Panc1 (cell line): ENCODE results near the gene TMPRSS5. TPM values are rescaled to one million over a fixed set of nuclear protein-coding genes. Genes with fewer than 3 reads are reported as not detected.

Source experiments
- ATAC-seq: fragments of 200-7000 bp; cut with Tn5 transposase; 2 replicates; pipeline ENCODE4 v1.9.1; 2020; ENCODE audit warnings: mild to moderate bottlenecking, moderate library complexity
- BruUV-seq: library from RNA; stranded (reverse); fragments of 400-500 nt; replicated peaks from 2 replicates; lab custom pipeline; 2021; lab: Mats Ljungman, UMichigan
- CTCF ChIA-PET: fragments of 300-600 bp; sonication (Branson Sonifier 250); formaldehyde crosslinking; loops from one replicate; lab custom pipeline; 2022; ENCODE audit warnings: antibody characterized with exemption; lab: Charles Lee
- POLR2A ChIA-PET: fragments of 300-600 bp; sonication (Branson Sonifier 250); formaldehyde crosslinking; loops from one replicate; lab custom pipeline; 2022; ENCODE audit warnings: antibody characterized with exemption; lab: Charles Lee
- DNase-seq: peaks from one replicate; pipeline ENCODE4 v3.0.0-alpha.2; 2010; ENCODE audit warnings: low read depth, low spot score
- H3K27ac ChIP-seq: 2 replicates; pipeline ENCODE4 v1.5.1; 2011; ENCODE audit warnings: mild to moderate bottlenecking, low read length, inconsistent platforms
- H3K27me3 ChIP-seq: fragments of 200-500 bp; sonication (Bioruptor generic); 2 replicates; pipeline ENCODE4 v1.6.0; 2014; ENCODE audit warnings: low read length, inconsistent platforms; ENCODE audit not compliant: control insufficient read depth, insufficient read depth
- H3K36me3 ChIP-seq: fragments of 200-500 bp; sonication (Bioruptor generic); 2 replicates; pipeline ENCODE4 v1.5.1; 2014; ENCODE audit warnings: inconsistent platforms, mild to moderate bottlenecking, low read length, moderate library complexity; ENCODE audit not compliant: control insufficient read depth, insufficient read depth
- H3K4me1 ChIP-seq: 2 replicates; pipeline ENCODE4 v1.5.1; 2011; ENCODE audit warnings: inconsistent platforms, mild to moderate bottlenecking, low read length, moderate library complexity; ENCODE audit not compliant: control insufficient read depth, insufficient read depth
- H3K4me3 ChIP-seq, 2 experiments: 2 replicates each; pipeline ENCODE4 v1.5.1; 2011 to 2012; ENCODE audit warnings: low read depth in 2 of 2, low read length in 2 of 2, mild to moderate bottlenecking in 2 of 2, inconsistent platforms in 1 of 2, moderate library complexity in 1 of 2
- H3K9me3 ChIP-seq: fragments of 200-500 bp; sonication (Bioruptor generic); 2 replicates; pipeline ENCODE4 v1.5.1; 2014; ENCODE audit warnings: low read depth, mild to moderate bottlenecking, inconsistent platforms, low read length, moderate library complexity; ENCODE audit not compliant: control insufficient read depth, insufficient read depth
- CTCF ChIP-seq: fragments of 450-650 bp; IDR thresholded peaks from 2 replicates; pipeline ENCODE4 v1.5.1; 2017; ENCODE audit warnings: mild to moderate bottlenecking
- POLR2AphosphoS5 ChIP-seq: IDR thresholded peaks from 2 replicates; pipeline ENCODE4 v1.6.1; 2012; ENCODE audit warnings: mild to moderate bottlenecking, low read depth, low read length, moderate library complexity
- REST ChIP-seq, 2 experiments: IDR thresholded peaks; 2 replicates each; pipeline ENCODE4 v1.6.1; 2011 to 2012; ENCODE audit warnings: low read depth in 2 of 2, control low read depth in 1 of 2, low read length in 1 of 2, mild to moderate bottlenecking in 1 of 2, moderate library complexity in 1 of 2; ENCODE audit not compliant: insufficient read depth in 1 of 2
- SIN3A ChIP-seq: IDR thresholded peaks from 2 replicates; pipeline ENCODE4 v1.6.1; 2012; ENCODE audit warnings: low read depth, mild to moderate bottlenecking, low read length, moderate library complexity, borderline replicate concordance; ENCODE audit not compliant: insufficient read depth
- TCF7L2 ChIP-seq: IDR thresholded peaks from 2 replicates; pipeline ENCODE4 v1.6.1; 2011; ENCODE audit warnings: mild to moderate bottlenecking, low read depth, low read length, inconsistent platforms
- in situ Hi-C: cut with HindIII; loops from 2 replicates; pipeline ENCODE4 v1.10.0; 2016; ENCODE audit warnings: low sequenced_read_pairs, low pct_unique_long_range_greater_than_20kb
- intact Hi-C: fragments of 100-400 bp; cut with micrococcal nuclease; formaldehyde crosslinking; loops from one replicate; pipeline ENCODE4 v1.10.0; 2022; ENCODE audit not compliant: unreplicated experiment
- total RNA-seq: library from RNA; stranded (reverse); gene quantifications from one replicate; pipeline ENCODE4 v1.2.1, GENCODE V29; 2021; ENCODE audit not compliant: unreplicated experiment

The TMPRSS5 gene
- total RNA-seq, 1 experiment from 2014 or later, result 0.85 TPM

DNA sequence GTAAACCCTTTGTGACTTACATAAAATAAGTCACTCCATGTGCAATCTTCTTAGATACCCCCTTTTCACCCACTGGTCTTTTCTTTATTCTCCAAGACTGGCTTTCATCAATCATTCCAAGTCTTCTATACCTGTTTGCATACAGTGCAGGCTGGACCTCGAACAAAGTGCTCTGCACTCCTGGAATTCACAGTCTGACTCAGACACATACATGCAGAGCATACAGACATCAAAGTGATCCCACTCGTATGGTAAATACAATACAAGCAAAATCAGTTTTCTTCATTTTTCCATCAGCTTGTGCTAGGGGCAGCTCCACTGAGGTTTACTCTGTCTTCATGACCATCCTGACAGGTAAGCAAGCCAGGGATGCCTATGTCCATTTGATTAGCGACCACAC is 16.8 kb upstream of the TMPRSS5 start:
- no peaks in the 10 kb centered on the region for H3K27me3 ChIP-seq
- POLR2A ChIA-PET, result no interaction called here
- no peak overlapping the region for H3K4me3 ChIP-seq
- TF ChIP-seq POLR2AphosphoS5, result no peak
- TF ChIP-seq SIN3A, result no peak
- no peak for TF ChIP-seq TCF7L2
- TF ChIP-seq REST (IDR thresholded peaks at IDR 0.05; ENCODE audit: insufficient read depth in 1 of 2, low read depth in 2 of 2, low read length in 1 of 2), result no peak
- no peak for TF ChIP-seq CTCF
- intact Hi-C loops (no loop called here), in situ Hi-C loops (no loop called here)
- no peaks in the 10 kb centered on the region for H3K36me3 ChIP-seq
- 0 out of 2 replicates have a peak, but pooled peaks have one; percentile 46 for ATAC-seq
- CTCF ChIA-PET, result no interaction called here
- no peak for DNase-seq
- no peaks in the 10 kb centered on the region for H3K4me1 ChIP-seq
- BruUV-seq, result no TSS peak
- no peaks in the 10 kb centered on the region for H3K9me3 ChIP-seq
- no peak overlapping the region; the same call in 1 of the 2 replicates for H3K27ac ChIP-seq

DNA sequence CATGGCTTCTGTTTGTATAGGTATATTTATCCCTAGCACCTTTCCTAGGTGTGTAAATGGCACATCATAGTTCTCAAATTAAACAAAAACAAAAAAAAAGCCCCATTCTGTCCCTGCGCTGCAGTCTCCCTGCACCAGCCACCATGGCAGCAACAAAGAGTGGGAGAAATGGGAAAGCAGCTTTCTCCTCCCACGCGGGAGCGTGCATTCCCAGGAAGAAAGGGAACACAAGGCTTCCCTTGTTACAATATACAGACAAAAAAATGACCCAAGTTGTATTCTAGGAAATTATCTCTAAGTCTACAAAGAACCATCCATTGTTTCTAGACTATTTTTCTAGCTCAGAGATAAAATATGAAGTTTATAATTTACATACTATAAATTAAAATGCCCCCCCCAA is 16.1 kb upstream of the TMPRSS5 start:
- ChIA-PET POLR2A (interaction anchor here (0.5 kb wide), 1 partner anchor 14 kb away, joined by 4 read pairs; no protein-coding TSS in a partner anchor), CTCF (no interaction called here)
- intact Hi-C loops (no loop called here), in situ Hi-C loops (no loop called here)
- Histone ChIP-seq H3K36me3 (no peaks in the 10 kb centered on the region), H3K9me3 (no peaks in the 10 kb centered on the region), H3K4me1 (no peaks in the 10 kb centered on the region), H3K27me3 (no peaks in the 10 kb centered on the region), H3K27ac (peak overlapping the region; percentile 27; the same call in 1 of the 2 replicates), H3K4me3 (no peak overlapping the region)
- BruUV-seq, result no TSS peak
- no peak for ATAC-seq
- TF ChIP-seq SIN3A (no peak), CTCF (no peak), POLR2AphosphoS5 (no peak), TCF7L2 (no peak), REST (IDR thresholded peaks at IDR 0.05; ENCODE audit: insufficient read depth in 1 of 2, low read depth in 2 of 2, low read length in 1 of 2) (no peak)
- no peak for DNase-seq
